Body of pancreas (tissue), 4 donors: ENCODE results near the gene FADS6. TPM values are rescaled to one million over a fixed set of nuclear protein-coding genes. Genes with fewer than 3 reads are reported as not detected.

Source experiments
- ATAC-seq: fragments of 150-250 bp; one replicate; pipeline ENCODE4 v1.9.1; 2016
- DNase-seq, 4 donors: peaks; one replicate each; pipeline ENCODE4 v3.0.0-alpha.2; 2019
- H3K27ac ChIP-seq, 4 donors: fragments of 200-600 bp; sonication (generic); 1 replicate in 3 of 4; 2 replicates in 1 of 4; pipeline versions ENCODE4 v1.5.1 to v1.6.1; 2016 to 2019; ENCODE audit warnings: mild to moderate bottlenecking in 1 of 4, mixed read lengths in 1 of 4, moderate library complexity in 1 of 4
- H3K27me3 ChIP-seq, 2 donors: fragments of 200-600 bp; sonication (generic); one replicate each; pipeline ENCODE4 v1.6.0; 2016; ENCODE audit warnings: mild to moderate bottlenecking in 1 of 2
- H3K36me3 ChIP-seq, 2 donors: fragments of 200-600 bp; sonication (generic); replicated peaks in 1 of 2; 2 replicates each; pipeline ENCODE4 v1.5.1; 2016; ENCODE audit warnings: low read depth in 2 of 2; ENCODE audit not compliant: insufficient read depth in 1 of 2
- H3K4me1 ChIP-seq: fragments of 200-600 bp; sonication (generic); one replicate; pipeline ENCODE4 v1.6.0; 2016
- H3K4me3 ChIP-seq, 2 donors: fragments of 200-600 bp; sonication (generic); 1 replicate in 1 of 2; 2 replicates in 1 of 2; pipeline ENCODE4 v1.5.1; 2016 to 2019
- H3K9me3 ChIP-seq, 3 donors: fragments of 200-600 bp; sonication (generic); 1 replicate in 2 of 3; 2 replicates in 1 of 3; pipeline ENCODE4 v1.5.1; 2016
- CTCF ChIP-seq, 7 experiments: fragments of 450-650 bp in 4 of 7; fragments of 200-600 bp in 3 of 7; sonication (generic) in 3 of 7; IDR thresholded peaks; one replicate each; pipeline ENCODE4 v1.5.1; 2016 to 2019; ENCODE audit warnings: antibody characterized with exemption in 7 of 7
- POLR2A ChIP-seq, 3 donors: fragments of 450-650 bp; IDR thresholded peaks; one replicate each; pipeline ENCODE4 v1.6.1; 2016; ENCODE audit warnings: antibody characterized with exemption in 3 of 3, mild to moderate bottlenecking in 2 of 3
- WGBS, 2 donors: methylation state at CpG; one replicate each; pipeline ENCODE4 v1.1.5; 2017; 5-methylcytosine and 5-hydroxymethylcytosine counted together
- intact Hi-C: fragments of 100-400 bp; cut with DNase I; formaldehyde crosslinking; loops from one replicate; pipeline ENCODE4 v1.15.1; 2023
- total RNA-seq, 2 donors: library from RNA; depleted of rRNA; stranded (reverse); fragments of >200 nt; gene quantifications; one replicate each; pipeline ENCODE4 v1.1.0, GENCODE V29; 2016

FADS6 gene
- total RNA-seq, 2 donors from 2014 or later, result not detected

- intact Hi-C loops, result no loop called here
- Histone ChIP-seq H3K4me3 (no peak overlapping the region), H3K27me3 (peaks cover 4 to 50% of the 10 kb centered on the region in 2 donors), H3K27ac (no peak overlapping the region), H3K9me3 (no peaks in the 10 kb centered on the region), H3K36me3 (no peaks in the 10 kb centered on the region), H3K4me1 (peaks cover 27% of the 10 kb centered on the region)
- DNase-seq (no peak), ATAC-seq (no peak)
- WGBS, 2 donors, result 75 to 79% methylated on average over 7 of the region's 7 CpGs
- TF ChIP-seq POLR2A (IDR thresholded peaks at IDR 0.05) (no peak), CTCF (IDR thresholded peaks at IDR 0.05) (no peak)
Measured at GRCh38 chr17:74856112-74856511, 37.3 kb downstream of the FADS6 start.

GRCh38 chr17:74855323-74855722, 38.1 kb downstream of the FADS6 start:
- no peak for ATAC-seq
- H3K9me3 ChIP-seq, result no peaks in the 10 kb centered on the region
- H3K36me3 ChIP-seq, result no peaks in the 10 kb centered on the region
- H3K4me1 ChIP-seq, result peaks cover 19% of the 10 kb centered on the region
- no peak overlapping the region for H3K4me3 ChIP-seq
- DNase-seq, result no peak
- TF ChIP-seq POLR2A (IDR thresholded peaks at IDR 0.05) (no peak), CTCF (IDR thresholded peaks at IDR 0.05) (no peak)
- no peak overlapping the region for H3K27ac ChIP-seq
- intact Hi-C loops, result no loop called here
- peaks cover 0 to 43% of the 10 kb centered on the region in 2 donors for H3K27me3 ChIP-seq
- 79 to 87% methylated on average over 4 of the region's 4 CpGs for WGBS, 2 donors

- 76 to 83% methylated on average over 7 to 17 of the region's 17 CpGs for WGBS, 2 donors
- TF ChIP-seq POLR2A (IDR thresholded peaks at IDR 0.05) (no peak), CTCF (IDR thresholded peaks at IDR 0.05) (no peak)
- Histone ChIP-seq H3K36me3 (no peaks in the 10 kb centered on the region), H3K4me3 (no peak overlapping the region), H3K27ac (no peak overlapping the region), H3K27me3 (peaks cover 0 to 37% of the 10 kb centered on the region in 2 donors), H3K9me3 (no peaks in the 10 kb centered on the region), H3K4me1 (peaks cover 14% of the 10 kb centered on the region)
- intact Hi-C loops, result no loop called here
- DNase-seq, result no peak
- ATAC-seq, result no peak
Measured at GRCh38 chr17:74854792-74855191, 38.6 kb downstream of the FADS6 start.

- Histone ChIP-seq H3K9me3 (no peaks in the 10 kb centered on the region), H3K27ac (no peak overlapping the region), H3K4me1 (peaks cover 10% of the 10 kb centered on the region), H3K36me3 (no peaks in the 10 kb centered on the region), H3K4me3 (no peak overlapping the region), H3K27me3 (peaks cover 0 to 28% of the 10 kb centered on the region in 2 donors)
- 68 to 71% methylated on average over 8 of the region's 8 CpGs for WGBS, 2 donors
- TF ChIP-seq POLR2A (IDR thresholded peaks at IDR 0.05), result no peak
- TF ChIP-seq CTCF (IDR thresholded peaks at IDR 0.05), result no peak
- ATAC-seq, result no peak
- DNase-seq, result no peak
- intact Hi-C loops, result no loop called here
Measured at GRCh38 chr17:74853669-74854068, 39.8 kb downstream of the FADS6 start.

- Histone ChIP-seq H3K4me3 (no peak overlapping the region), H3K27me3 (peaks cover 0 to 26% of the 10 kb centered on the region in 2 donors), H3K4me1 (peaks cover 10% of the 10 kb centered on the region), H3K36me3 (no peaks in the 10 kb centered on the region), H3K27ac (no peak overlapping the region), H3K9me3 (no peaks in the 10 kb centered on the region)
- no peak for DNase-seq
- intact Hi-C loops, result no loop called here
- no peak for ATAC-seq
- 21 to 32% methylated on average over 5 to 9 of the region's 9 CpGs for WGBS, 2 donors
- TF ChIP-seq POLR2A (IDR thresholded peaks at IDR 0.05), result no peak
- TF ChIP-seq CTCF (IDR thresholded peaks at IDR 0.05), result no peak
Measured at GRCh38 chr17:74853048-74853397, 40.4 kb downstream of the FADS6 start.
